AG08396 (cell line): ENCODE data around the gene VGF.
"Not testable (repeated sequence)": the region's sequence is repeated elsewhere in the genome, so short reads cannot be mapped to it uniquely, and the experiment has no call there.

Experiments used
- DNase-seq: peaks from one replicate; pipeline ENCODE4 v3.0.0; 2012; ENCODE audit warnings: low spot score, mixed read lengths

Gene VGF

DNA sequence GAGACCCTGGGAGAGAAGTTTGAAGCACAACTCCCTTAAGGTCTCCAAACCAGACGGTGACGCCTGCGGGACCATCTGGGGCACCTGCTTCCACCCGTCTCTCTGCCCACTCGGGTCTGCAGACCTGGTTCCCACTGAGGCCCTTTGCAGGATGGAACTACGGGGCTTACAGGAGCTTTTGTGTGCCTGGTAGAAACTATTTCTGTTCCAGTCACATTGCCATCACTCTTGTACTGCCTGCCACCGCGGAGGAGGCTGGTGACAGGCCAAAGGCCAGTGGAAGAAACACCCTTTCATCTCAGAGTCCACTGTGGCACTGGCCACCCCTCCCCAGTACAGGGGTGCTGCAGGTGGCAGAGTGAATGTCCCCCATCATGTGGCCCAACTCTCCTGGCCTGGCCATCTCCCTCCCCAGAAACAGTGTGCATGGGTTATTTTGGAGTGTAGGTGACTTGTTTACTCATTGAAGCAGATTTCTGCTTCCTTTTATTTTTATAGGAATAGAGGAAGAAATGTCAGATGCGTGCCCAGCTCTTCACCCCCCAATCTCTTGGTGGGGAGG lies 27.6 kb downstream of the VGF start:
- DNase-seq: no peak

DNA sequence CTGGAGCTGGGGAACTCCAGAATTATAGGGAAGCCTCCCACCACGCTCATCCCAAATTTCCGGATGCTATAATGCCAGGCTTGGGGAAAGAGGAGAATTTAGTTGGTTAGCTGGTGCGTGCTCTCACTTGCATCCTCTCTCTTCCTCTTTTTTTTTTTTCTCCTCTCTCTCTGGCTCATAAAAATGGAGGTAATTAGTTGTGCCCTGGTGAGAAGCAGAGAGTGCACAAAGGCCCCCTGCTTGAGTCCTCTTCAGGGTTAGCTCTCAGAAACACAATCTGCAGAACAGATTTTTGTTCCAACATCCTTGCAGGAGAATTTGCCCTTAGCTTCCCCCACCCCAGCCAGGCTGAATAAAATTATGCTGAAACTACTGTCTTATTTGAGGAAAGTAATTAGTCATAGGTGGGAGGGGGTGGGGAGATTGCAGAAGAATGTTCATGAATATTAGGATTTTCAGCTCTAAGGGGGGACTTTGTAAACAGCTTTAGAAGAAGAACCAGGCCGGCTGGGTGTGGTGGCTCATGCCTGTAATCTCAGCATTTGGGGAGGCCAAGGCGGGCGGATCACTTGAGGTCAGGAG lies 30.9 kb downstream of the VGF start:
- no peak for DNase-seq

DNA sequence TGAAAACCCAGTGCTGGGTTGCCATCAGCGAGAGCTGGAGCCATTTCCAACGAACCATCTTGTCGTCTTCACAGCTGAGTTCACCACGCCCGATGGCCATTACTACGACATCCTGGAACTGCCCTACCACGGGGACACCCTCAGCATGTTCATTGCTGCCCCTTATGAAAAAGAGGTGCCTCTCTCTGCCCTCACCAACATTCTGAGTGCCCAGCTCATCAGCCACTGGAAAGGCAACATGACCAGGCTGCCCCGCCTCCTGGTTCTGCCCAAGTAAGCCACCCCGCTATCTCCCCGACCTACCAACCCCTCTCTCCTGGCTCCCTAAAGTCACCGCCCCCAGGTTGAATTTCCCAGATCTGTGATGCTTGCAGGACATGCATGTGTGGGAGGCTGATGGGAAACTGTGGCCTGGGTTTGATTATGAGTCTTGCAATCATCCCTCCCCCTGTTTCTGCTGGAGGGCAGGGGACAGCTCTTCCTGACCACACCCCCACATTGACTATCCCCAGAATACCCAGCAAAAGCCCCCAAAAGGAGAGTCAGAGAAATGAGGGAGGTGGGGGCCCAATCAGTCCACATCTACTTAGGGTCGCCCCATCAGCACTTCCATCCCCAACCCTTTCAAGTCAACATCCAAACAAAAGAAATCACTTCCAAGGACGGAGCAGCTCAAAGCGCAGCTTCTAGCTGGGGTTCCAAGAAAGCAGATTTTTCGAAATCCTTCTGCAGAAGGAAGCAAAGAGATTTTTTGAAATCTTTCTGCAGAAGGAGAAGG lies 31.6 kb downstream of the VGF start:
- no peak for DNase-seq

DNA sequence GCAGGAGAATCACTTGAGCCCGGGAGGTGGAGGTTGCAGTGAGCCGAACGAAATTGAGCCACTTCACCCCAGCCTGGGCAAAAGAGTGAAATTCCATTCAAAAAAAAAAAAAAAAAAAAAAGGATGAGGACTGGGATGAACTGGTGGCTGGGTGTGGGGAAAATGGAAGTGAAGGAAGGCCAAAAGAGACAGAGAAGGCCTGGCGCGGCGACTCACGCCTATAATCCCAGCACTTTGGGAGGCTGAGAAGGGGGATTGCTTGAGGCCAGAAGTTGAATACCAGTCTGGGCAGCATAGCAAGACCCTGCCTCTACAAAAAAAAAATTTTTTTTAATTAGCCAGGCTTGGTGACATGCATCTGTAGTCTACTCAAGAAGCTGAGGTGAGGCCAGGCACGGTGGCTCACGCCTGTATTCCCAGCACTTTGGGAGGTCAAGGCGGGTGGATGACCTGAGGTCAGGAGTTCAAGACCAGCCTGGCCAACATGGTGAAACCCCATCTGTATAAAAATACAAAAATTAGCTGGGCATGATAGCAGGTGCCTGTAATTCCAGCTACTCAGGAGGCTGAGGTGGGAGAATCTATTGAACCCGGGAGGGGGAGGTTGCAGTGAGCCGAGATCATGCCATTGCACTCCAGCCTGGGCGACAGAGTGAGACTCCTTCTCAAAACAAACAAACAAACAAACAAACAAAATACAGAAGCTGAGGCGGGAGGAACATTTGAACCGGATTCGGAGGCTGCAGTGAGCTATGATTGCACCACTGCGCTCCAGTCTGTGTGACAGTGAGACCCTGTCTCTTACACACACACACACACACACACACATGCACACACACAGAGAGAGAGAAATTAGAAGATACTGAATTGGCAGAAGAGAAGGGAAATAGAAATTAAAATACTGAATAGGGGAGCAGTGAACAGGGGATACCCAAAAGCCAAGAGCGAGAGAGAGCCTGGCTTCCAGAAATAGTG lies 32.5 kb downstream of the VGF start:
- not testable (repeated sequence) for DNase-seq

DNA sequence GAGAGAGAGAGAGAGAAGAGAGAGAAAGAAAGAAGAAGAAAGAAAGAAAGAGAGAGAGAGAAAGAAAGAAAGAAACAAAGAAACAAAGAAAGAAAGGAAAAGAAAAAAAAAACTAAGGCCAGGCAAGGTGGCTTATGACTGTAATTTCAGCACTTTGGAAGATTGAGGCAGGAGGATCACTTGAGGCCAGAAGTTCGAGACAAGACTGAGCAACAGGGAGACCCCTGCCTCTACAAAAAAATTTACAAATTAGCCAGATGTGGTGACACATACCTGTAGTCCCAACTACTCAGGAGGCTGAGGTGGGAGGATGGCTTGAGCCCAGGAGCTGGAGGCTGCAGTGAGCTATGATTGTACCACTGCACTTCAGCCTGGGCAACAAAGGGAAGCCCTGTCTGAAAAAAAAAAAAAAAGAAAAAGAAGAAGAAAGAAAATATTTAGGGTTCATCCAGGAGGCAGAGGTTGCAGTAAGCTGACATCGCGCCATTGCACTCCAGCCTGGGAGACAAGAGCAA lies 35.7 kb downstream of the VGF start:
- DNase-seq: no peak

DNA sequence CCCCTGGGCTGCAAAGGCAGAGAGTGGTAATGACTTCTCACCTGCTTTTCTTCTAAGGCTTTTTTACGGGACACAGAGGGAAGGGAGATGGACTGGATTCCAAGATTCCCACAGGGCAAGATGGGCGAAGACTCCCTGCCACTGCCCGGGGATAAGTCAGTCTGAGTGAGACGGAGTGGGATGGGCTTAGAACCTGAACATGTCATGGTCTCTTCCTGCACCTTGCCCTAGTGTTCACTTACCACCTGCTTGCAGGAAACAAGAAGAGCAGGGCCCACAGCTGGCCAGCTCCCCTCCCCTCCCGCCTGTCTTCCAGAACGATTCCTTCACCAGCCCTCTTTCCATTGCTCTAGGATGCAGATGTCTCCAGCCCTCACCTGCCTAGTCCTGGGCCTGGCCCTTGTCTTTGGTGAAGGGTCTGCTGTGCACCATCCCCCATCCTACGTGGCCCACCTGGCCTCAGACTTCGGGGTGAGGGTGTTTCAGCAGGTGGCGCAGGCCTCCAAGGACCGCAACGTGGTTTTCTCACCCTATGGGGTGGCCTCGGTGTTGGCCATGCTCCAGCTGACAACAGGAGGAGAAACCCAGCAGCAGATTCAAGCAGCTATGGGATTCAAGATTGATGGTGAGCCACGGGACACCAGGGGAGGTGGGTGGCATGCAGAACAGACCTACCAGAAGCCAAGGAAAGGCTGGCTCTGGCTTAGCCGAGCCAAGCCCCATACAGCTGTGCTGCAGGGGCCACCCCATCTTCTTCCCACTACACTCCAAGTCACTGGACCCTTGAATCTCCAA lies 37.1 kb downstream of the VGF start:
- no peak for DNase-seq

DNA sequence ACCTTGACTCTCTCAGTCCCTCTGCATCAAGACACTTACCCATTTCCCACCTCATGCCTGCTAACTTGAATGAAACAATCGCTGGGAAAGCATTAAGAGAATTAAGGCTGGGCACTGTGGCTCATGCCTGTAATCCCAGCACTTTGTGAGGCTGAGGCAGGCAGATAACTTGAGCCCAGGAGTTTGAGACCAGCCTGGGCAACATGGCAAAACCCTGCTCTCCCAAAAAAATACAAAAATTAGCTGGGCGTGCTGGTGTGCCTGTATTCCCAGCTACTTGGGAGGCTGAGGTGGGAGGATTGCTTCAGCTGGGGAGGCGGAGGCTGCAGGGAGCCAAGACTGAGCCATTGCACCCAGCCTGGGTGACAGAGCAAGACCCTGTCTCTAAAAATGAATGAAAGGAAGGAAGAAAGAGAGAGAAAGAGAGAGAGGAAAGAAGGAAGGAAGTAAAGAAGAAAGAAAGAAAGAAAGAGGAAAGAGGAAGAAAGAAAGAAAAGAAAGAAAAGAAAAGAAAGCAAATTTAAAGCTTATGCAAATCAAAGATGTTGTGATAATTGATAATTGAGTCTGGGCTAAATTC lies 37.8 kb downstream of the VGF start:
- DNase-seq: no peak

DNA sequence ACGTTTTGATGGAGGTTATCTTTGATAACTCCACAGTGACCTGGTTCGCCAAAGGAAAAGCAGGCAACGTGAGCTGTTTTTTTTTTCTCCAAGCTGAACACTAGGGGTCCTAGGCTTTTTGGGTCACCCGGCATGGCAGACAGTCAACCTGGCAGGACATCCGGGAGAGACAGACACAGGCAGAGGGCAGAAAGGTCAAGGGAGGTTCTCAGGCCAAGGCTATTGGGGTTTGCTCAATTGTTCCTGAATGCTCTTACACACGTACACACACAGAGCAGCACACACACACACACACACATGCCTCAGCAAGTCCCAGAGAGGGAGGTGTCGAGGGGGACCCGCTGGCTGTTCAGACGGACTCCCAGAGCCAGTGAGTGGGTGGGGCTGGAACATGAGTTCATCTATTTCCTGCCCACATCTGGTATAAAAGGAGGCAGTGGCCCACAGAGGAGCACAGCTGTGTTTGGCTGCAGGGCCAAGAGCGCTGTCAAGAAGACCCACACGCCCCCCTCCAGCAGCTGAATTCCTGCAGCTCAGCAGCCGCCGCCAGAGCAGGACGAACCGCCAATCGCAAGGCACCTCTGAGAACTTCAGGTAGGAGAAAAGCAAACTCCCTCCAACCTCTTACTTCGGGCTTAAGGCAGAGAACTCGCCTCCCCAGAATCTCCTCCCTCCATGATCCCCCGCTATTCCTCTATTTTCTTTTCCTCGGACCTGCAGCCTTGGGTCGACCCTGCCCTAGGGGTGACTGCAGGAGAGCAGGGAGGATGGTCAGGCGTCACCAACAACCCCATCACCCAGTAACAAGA lies 38.5 kb downstream of the VGF start, which contains the start of gene SERPINE1:
Gene SERPINE1, plus strand, starts transcription at position 454 of the 809 bp plus-strand sequence. CDS start 1,290 bp downstream, outside the sequence.
- DNase-seq: peak; percentile 91

DNA sequence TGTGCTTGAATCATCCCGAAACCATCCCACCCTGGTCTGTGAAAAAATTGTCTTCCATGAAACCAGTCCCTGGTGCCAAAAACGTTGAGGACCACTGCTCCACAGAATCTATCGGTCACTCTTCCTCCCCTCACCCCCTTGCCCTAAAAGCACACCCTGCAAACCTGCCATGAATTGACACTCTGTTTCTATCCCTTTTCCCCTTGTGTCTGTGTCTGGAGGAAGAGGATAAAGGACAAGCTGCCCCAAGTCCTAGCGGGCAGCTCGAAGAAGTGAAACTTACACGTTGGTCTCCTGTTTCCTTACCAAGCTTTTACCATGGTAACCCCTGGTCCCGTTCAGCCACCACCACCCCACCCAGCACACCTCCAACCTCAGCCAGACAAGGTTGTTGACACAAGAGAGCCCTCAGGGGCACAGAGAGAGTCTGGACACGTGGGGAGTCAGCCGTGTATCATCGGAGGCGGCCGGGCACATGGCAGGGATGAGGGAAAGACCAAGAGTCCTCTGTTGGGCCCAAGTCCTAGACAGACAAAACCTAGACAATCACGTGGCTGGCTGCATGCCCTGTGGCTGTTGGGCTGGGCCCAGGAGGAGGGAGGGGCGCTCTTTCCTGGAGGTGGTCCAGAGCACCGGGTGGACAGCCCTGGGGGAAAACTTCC lies 39.2 kb downstream of the VGF start:
- DNase-seq: peak; percentile 37

DNA sequence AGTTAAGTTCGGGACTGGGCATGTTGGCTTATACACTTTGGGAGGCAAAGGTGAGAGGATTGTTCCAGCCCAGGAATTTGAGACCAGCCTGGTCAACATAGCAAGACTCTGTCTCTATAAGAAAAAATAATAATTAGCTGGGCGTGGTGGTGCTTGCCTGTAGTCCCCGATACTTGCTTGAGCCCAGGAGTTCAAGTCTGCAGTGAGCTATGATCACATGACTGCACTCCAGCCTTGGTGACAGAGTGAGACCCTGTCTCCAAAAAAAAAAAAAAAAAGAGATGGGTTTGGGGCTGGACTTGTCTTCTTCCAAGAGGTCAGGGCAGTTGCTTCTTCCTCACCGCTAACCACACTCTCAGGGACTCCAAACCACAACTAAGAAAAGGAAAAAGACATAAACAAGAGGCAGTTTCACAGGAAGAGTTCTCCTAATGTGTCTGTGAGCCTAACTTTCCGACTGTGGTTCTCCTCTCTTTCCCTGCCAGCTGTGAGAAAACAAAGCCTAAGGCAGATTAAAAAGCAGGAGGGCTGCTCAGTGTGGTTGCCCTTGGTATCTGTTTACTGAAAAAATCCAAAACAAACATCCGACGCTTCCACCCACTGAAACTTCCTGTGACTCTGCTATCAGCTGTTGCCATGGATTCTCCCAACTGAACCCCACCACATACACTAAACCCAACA lies 40.9 kb downstream of the VGF start:
- peak; percentile 56 for DNase-seq

DNA sequence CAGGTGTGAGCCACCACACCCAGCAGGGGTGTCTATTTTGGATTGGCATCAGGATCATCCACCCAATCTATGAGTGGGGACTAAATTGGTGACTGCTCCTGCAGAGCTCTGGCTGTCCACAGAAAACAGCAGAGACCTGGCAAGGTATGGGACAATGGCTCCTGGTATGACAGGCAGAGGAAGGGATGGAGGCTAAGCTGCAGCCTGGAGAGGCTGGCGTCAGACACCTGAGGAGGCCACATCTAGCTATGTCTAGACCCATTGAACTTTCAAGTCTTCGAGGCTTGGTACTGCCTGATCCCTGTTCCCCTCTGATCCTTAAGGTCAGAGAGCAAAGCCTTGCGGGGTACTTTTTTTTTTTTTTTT lies 41.7 kb downstream of the VGF start:
- DNase-seq: no peak

DNA sequence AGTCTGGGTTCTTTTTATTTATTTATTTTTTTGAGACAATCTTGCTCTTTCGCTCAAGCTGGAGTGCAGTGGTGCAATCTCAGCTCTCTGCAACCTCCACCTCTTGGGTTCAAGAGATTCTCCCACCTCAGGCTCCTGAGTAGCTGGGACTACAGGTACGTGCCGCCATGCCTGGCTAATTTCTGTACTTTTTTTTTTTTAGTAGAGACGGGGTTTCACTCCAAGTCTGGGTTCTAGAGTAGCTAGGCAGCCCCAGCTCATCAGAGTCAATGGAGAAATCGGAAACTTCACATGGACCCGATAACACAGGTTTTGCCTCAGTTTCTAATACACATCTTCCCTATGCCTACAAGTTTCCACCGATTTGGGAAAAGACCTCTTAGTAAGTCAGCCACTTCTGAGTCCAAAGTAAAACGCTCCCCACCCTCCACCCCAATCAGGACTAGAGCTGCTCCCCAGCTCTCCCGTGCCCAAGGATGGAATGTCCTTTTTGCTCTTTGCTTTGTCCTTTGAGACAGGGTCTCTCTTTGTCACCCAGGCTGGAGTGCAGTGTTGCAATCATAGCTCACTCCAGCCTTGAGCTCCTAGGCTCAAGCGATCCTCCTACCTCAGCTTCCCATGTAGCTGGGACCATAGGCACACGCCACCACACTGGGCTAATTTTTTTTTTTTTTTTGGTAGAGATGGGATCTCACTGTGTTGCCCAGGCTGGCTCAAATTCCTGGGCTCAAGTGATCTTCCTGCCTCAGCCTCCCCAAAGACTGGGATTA lies 42.3 kb downstream of the VGF start:
- no peak for DNase-seq

DNA sequence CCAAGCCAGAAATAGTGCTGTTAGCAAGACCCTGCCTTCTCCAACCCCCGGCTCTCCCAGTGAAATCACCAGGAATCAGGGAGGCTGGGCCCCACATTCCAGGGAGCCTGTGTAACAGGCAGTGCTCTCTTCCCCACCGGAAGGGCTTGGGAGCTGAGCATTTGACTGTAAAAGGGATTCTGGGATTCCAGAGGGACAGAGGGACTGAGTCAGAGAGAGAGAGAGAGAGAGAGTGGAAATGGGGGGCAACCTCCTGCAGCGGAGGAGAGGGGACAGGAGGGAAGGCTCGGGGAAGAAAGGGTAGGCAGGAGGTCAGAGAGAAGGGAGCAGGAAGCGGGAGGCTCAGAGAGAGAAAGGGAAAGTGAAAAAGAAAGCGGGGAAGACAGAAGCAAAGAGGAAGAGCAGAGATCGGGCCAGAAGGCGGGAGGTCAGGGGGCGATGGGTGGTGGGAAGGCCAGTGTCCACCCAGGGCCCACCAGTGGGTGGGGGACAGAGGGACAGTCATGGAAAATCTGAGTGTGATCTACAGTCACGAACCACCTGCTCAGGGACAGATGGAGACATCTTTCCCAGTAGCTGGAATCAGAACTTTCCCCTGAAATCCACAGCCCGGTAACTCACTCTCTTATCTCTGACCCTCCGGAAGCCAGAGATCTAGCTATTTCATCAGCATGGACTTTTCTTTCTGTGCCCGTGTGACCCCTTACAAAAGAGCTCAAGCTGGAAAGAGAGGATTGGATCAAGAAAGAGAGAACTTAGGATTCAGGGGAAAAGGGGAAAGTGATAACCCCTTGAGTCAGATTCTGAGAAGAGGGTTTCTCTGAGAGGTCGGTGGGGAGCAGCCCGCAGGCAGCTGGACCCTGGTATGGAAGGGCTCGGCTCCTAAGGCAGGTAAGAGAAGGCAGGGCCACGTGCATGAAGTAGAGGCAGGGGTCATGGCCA lies 43.1 kb downstream of the VGF start:
- DNase-seq: peak; percentile 84

DNA sequence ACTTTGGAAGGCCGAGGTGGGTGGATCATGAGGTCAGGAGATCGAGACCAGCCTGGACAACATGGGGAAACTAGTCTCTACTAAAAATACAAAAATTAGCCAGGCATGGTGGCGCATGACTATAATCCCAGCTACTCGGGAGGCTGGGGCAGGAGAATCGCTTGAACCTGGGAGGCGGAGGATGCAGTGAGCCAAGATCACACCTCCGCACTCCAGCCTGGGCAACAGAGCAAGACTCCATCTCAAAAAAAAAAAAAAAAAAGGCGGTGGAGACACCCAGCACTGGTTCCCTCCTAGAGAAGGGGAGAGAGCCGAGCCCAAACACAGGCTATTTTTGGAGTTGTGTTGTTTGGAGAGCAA lies 43.8 kb downstream of the VGF start:
- DNase-seq: not testable (repeated sequence)

DNA sequence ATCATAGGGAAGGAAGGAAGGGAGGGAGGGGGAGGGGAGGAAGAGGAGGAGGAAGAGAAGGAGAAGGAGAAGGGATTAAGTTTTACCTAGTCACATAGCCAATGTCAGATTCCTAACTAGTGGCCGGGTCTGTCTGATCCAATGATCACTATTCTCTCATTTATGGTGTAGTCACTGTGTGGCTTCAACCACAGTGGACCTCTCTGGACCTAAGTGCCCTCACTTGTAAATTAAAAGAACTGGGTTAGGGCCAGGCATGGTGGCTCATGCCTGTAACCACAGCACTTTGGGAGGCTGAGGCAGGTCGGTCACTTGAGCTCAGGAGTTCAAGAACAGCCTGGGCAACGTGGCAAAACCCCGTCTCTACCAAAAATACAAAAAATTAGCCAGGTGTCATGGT lies 45.1 kb downstream of the VGF start:
- DNase-seq: no peak

DNA sequence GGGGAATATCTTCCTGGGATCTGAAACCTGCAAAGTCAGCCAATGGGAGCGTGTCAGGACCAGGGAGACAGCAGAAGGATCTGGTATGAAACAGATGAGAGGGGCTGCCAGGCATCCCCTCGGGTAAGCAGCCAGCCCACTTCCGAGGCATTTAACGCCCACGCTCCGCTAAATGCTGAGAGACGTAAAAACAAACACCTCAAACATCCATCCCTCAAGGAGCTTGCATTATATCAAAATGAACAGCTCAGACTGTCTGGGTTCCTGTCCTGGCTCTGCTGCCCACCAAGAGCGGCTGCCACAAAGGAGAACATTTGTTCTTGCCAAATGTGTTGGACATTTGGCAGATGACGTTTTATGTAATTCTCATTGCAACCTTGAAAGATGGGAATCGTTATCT lies 45.5 kb downstream of the VGF start:
- no peak for DNase-seq

DNA sequence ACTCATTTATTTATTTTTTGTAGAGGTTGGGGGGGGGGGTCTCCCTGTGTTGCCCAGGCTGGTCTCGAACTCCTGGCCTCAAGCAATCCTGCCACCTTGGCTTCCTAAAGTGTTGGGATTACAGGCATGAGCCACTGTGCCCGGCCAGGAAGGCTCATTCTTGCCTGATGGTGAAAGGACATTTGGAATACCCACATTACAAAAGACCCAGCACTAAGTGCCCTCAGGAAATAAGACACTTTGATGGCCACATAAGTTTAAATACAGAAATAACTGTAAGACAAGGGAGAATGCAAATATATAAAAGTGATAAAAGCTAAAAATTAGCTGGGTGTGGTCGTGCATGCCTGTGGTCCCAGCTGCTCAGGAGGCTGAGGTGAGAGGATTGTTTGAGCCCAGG lies 46.5 kb downstream of the VGF start:
- no peak for DNase-seq
